GM19452 (cell line): ENCODE data around the gene AP1G2.
"Not testable (repeated sequence)": the region's sequence is repeated elsewhere in the genome, so short reads cannot be mapped to it uniquely, and the experiment has no call there.

Experiments
- ATAC-seq: cut with Tn5 transposase; IDR thresholded peaks from one replicate; pipeline ENCODE4 v1.9.1; 2021; ENCODE audit not compliant: unreplicated experiment

AP1G2 gene

DNA sequence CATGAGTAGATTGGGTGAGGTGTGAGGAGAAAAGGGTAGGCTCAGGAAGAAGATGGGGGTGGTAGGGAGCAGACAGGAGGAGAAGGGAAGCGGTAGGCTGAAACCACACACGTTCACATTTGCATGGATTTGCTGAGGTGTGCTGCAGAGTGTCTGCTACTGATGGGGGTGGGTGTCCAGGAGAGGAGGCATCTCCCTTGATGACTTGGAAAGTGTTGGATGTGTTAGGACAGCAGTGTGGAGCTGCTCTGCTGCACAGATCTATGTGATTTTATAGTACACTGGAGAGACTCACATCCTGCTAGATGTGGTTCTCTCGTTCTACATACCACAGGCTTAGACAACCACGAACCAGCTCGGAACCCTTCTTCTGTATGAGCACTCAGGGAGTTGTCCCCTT, 25.3 kb downstream of the AP1G2 start:
- ATAC-seq: no peak

DNA sequence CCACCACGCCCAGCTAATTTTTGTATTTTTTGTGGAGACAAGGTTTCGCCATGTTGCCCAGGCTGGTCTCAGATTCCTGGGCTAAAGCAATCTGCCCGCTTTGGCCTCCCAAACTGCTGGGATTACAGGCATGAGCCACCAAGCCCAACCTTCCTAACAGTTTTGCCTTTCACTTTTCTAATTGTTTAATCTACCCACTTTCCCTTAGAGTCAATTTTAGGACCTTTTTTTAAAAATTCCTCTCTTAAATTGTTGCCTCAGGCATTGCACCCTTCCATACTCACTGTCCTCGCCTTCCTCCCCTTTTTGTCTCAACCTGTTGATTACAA, 27.5 kb downstream of the AP1G2 start:
- ATAC-seq: no peak

DNA sequence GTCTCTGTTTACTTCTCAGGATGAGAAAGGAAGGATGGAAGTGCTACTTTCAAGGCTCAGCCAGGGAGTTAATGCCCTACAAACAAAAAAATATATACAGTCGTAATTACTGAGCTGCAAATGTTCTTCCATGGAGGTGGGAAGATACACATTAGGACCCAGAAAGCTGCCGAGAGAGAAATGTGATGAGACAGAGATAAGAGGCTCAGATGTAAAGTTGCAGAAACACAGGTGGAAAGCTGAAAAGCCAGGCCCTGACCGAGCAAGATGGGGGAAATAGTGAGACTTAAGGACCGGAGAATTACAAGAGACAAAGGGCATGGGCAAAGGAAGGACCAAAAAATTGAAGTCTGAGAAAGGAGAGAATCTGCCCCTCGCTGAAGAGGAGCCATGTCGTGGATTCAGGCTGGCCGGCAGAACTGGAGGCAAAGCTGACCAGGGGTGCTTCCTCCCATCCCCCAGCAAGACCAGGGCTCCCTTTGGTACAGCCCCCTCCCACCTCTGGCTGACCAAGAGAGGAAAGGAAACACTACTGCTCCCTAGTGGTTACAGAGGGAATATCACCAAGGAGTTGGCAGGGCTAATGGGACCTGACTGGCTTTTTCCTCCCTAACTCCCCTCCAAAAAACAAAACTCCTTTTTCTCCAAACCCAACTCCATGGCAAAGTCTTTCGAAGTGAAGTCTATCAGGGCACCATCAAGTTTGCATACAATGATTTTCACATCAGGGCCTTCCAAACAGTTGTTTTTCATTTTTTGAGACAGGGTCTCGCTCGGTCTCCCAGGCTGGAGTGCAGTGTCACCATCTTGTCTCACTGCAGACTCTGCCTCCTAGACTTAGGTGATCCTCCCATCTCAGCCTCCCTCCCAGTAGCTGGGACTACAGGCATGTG, 28.1 kb downstream of the AP1G2 start:
- ATAC-seq: no peak

DNA sequence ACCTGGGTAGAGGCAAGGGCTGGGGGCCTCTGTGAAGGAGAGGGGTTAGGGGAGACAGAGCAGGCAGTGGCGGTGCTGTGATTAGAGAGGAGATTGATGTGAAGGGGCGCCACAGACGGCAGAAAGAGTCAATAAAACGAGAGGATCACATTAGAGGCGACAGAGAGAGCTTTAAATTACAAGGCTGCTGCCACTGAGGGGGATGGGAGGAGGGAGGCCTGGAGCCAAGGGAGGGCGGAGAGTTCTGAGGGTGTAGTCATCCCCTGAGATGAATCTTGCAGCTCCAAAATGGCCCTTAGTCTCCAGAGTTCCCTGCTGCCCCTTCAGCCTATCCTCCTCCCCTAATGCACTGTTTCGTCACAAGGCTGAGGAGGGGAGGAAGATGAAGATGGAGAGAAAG, 28.8 kb downstream of the AP1G2 start:
- ATAC-seq: no peak

DNA sequence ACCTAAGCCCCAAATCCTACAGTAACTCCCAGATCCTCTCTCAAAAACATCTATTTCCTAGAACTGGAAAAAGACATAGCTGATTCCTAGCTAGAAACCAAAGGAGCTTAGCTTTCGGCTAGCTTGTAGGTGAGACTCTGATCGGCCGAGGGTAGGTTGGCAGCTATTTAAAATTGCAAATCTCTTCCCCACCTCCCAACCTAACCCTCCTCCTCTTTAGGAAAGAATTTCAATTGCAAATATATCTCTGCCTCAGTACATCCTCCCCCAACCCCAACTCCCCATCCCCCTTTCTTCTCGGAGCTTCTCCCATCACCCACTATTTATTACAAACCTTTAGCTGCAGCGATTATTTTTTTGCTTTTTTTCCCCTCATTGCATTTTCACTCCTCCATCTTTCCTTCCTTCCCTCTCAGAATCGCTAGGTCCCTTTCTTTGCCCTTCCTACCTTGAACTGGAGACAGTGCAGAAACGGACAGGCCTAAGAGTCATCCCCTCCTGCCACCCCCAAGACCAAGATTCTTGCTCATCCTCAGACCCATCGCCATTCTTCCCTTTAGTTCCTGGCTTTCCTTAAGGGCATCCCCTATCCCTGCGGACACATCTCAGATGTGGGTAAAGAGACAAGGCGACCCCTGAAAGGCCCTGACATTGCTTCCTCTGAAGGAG, 29.4 kb downstream of the AP1G2 start:
- ATAC-seq: no peak

DNA sequence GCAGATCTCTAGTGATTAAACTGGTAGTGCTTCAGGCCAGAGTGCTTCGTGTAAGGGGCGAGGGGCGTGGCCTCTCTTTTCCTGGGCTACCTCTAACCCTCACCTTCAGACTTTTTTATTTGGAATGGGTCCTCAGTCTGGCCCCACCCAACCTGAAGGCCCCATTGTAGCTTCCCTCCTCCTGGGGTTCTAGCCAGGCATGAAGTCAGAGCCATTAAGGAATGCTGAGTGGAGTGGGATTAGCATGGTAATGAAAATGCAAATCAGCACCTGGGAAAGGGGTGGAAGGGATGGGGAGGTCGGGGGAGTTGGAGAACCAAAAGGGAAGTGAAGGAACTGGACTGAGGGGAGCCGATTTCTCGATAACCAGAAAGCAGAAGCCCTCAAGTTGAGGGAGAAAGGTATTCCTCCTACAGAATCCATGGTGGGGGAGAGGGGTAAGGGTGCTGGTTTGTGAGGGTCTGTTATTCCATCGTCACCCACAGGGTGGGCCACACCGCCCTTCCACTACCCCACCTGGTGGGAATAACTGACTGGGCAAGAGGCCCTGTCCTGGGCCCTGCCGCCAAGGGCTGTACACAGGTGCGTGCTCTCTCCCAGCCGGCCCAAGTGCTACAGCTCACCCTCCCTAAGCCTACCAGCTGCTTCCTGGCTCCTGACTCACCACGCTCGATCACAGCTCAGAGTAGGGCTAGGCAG, 30.1 kb downstream of the AP1G2 start:
- ATAC-seq: no peak

DNA sequence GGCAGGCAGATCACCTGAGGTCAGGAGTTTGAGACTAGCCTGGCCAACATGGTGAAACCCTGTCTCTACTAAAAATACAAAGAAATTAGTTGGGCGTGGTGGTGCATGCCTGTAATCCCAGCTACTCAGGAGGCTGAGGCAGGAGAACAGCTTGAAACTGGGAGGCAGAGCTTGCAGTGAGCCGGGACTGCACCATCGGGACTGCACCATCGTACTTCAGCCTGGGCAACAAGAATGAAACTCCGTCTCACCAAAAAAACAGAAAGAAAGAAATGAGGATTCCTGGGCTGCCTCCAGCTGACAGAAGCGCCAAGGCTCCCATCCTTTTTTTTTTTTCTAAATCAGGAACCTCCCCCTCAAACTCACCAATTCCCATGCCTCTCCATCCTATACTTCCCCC, 30.7 kb downstream of the AP1G2 start:
- not testable (repeated sequence) for ATAC-seq

DNA sequence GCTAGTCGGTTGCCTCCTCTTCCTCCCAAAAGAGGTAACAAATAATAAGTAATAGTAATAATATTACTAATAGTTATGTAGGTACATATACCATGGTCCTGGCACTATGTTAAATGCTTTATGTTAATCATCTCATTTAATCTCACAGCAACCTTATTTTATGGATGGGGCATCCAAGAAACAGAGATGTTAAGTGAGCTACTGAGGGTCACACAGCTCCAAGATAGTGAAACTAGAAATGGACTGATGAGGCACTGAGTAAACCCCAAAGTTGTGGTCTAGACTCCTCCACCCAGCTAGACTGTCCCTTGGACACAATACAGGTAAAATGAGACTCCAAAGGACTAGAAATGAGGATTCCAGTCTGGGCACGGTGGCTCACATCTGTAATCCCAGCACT, 31.1 kb downstream of the AP1G2 start:
- ATAC-seq: no peak

DNA sequence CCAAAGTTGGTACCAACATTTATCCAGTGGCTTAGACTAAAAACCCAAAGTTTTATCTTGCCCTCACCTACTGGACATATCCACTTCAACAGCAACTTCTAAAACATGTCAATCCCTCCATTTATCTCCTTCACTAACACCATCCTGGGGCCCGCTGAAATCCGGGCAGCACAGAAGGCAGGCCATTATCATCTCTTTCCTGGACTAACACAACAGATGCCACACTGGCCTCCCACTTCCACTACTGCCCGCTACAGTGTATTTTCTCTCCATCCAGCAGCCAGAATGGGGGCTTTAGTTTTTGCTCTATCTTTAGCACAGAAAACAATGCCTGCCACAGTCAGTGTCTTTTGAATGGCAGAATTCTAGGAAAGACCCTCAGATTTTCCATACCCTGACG, 31.6 kb downstream of the AP1G2 start:
- ATAC-seq: no peak

DNA sequence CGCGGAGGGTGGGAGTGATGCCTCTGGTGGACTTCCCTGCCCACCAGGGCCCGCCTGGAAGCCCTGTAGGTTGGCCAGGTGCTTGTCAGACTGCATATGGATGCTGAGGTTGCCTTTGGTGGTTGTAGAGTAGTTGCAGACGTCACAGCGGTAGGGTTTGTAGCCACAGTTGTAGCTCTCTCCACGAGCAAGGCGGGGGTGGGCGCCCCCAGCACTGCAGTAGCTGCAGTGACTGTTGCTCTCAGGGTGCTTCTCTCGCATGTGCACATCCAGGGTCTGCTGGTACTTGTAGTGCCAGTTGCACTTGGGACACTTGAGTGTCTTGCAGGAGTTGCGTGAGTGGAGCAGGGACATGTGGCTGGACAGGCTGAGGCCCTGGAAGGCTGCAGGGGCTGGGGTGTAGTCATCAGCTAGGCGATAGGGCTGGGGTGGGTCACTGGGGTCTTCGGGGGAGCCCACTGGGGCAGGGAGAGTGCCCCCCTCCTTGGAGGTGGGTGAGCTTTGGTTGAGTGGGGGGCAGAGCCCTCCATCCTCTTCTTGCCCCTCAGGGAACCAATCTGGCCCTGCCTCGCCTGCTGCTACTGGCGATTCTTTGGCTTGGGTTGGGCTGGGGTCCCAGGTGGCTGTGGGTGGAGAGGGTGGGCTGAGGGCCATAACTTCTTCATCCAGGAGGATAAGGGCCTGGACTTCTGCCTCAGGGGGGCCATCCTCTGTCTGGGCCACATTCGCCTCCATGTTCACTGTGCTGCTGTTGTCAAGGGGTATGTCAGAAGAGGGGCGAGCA, 33.7 kb downstream of the AP1G2 start:
- ATAC-seq: no peak

DNA sequence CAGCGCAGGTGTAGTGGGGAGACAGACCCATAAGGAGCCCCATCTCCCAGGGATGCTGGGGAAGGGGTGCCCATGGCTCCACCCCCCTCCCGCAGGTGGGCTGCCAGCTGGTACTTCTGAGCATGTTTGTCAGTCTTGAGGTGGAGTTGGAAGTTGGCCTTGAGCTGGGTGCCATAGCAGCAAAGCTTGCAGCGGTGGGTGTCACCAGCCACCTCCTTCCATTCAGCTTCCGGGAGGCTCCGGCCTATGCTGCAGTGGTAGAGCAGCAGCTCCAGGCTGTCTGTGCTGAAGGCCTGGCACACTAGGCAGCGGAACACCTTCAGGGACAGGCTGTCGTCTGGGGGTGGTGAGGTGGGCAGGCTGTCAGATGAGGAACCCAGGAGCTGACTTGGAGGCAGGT, 34.9 kb downstream of the AP1G2 start:
- no peak for ATAC-seq

DNA sequence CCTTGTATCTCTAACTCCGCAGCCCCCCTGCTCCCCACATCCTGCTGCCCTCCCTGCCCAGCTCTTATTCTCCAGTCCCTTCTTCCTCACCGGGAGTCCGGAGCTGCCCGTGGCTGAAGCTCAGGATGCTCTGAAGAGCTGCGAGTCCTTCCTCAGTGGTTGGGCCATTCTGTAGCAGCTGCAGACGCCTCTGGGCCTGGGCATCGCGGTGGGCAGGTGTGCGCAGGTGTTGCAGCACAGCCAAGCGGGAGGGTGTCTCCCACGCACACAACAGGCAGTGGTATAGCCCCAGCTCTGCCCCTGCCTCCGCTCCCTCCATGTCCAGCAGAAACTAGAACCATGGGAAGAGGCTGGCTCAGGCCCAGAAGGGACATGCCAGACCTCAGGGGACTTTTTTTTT, 36.2 kb downstream of the AP1G2 start:
- ATAC-seq: no peak

DNA sequence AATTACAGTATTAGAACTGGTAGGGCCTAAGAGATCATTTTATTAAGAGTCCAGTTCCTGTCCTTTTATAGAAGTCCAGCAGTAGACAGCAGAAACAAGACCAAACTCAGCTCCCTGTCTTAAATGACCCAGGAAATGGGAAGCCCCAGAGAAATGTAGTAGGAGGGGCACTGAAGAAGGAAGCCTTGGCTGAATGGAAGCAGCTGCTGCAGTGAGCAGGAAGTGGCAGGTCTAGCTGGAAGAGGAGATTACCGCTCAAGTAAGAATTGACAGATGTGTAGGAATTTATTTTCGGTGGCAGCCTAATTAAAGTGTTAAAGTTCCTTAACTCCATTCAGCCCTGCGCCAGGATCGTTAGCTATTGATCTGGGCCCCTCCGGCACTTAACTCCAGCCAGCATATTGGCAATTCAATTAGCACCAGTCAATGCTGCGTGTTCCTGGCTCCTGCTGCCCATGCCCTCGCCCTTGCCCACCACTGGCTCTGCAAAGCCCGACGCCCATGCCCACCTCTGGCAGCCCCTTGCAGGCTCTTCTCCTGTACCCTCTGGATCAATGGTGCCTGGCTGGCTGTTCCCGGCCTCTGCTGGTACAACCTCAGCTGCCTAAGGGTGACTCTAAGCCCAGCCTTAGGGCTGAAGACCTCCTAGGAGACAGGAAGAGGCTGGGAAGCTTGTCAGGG, 37.1 kb downstream of the AP1G2 start:
- ATAC-seq: no peak

DNA sequence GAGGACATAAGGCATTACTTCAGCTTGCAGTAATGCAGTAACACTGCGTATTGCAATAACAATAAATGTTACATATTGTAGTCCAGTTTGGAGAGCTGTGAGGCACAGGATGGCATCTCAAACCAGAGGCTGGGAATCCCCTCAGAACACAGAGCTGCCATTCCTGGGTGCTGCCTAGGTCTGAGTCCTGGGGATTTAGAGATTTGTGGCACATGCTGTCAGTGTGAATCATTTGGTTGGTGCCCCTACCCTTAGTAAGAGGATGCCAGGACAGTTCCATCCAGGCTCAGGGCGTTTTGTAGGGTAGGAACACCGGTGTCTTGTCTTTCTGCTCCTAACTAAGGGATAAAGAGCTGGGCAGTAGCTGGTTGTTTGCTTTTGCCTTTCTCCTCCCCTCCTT, 38.6 kb downstream of the AP1G2 start:
- ATAC-seq: no peak

DNA sequence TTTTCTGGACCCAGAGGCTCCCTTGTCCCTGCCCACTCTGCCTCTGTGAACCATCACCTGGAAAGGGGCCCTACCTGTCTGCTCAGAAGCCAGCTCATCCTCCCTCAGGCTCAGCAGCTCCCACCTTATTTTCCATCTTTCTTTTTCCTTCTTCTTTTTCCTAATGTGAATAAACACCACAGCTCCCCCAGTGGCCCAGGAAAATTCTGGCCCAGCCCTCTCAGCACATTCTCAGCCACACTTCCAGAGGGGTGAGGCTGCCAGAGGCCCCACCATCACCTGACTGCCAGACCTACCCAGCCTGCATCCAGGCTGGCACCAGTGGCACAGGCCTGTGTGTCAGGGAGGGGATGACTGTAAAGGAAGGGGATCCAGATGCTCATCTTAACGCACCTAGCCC, 39.0 kb downstream of the AP1G2 start:
- ATAC-seq: no peak

DNA sequence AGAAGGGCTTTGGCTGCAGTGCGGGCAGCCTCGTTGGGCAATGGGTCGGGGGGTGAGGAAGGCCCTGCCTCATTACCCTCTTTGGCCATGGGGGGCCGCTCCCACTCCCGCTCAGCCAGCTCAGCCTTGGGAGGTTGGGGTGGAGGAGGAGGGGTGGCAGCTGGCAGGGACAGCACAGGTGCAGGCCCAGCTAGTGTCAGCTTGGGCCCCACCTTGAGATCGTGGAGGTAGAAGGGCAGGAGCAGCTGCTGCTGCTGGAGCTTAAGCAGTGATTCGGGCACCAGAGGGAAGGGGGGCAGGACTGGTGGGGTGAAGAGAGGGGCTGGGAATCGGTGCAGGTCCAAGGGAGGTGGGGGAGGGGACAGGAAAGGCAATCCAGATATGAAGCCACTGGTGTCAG, 42.0 kb downstream of the AP1G2 start:
- ATAC-seq: no peak

DNA sequence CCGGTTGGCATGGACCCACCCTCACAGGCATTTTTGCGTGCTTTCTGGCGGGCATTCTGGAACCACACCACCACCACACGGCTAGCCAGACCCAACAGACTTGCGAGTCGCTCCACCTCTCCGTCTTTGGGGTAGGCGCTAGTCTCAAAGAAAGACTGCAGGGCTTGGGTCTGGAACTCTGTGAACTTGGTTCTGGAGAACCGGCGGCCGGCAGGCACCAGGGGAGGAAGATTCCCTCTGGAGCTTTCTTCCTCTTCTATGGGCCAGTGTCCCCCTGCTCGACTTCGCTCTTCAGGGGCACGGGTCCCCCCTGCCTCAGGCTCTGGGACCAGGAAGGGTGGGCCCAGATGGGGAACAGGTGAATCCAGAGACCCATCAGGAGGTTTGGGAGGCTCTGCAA, 42.6 kb downstream of the AP1G2 start:
- ATAC-seq: no peak

DNA sequence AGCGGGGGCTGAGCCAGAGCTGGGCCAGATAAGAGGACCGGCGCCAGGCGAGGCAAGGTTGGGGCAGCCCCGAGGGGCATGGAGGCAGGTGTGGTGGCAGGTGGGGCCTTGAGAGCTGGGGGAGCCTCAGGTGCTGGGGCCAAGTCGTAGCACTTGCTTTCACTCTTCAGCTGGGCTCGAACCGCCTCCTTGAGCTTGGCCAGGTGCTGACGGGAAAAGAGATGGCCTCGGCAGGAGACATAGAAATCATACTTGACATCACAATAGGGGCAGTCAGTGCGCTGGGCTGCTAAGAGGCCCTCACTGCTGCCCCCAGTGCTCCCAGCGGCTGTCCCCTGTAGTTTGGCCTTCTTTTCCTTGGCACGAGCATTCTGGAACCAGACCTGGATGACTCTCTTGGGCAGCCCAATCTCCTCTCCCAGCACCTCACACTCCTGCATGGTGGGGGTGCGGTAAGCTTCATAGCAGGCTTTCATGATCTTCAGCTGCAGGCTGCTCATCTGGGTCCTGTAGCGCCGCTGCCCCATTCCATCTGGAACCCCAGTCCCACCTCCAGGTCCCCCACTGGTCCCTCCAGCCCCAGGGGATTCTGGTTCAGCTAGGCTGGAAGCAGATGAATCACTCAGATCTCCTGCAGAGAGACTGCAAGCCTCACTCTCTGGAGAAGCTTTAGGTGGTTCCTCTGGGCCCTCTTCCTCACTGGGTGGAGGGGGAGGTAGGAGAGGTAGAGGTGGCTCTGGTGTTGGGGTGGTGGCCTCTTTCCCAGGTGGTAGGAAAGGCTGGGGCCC, 44.2 kb downstream of the AP1G2 start:
- ATAC-seq: no peak

DNA sequence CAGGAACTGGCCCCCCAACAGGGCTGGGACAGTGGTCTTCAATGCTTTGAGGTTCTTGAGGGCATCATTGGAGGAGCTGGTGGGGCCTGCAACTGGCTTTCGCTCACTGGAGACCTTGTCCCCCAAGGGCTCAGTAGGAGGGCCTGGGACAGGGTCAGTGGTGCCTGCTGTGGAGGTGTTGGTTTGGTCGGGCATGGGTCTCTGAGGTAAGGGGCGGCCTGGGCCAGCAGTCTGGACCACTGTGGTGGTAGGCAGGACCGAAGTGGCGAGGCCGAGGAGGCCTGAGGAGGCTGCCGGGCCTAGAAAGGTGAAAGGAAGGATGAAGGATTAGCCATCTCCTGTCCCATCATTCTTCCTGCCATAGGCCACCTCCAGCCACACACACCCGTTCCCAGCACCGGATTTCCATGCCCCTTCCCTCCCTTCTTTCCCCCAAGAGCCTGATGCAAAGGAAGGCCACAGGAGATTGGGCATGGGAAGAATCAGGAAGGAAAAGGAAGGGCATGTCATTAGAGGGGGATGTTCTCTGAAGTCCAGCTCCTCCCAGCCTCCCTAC, 44.9 kb downstream of the AP1G2 start:
- ATAC-seq: no peak
